Muscle layer of duodenum (tissue), 2 donors: ENCODE measurements around the gene CLEC2L.

Experiments used
- H3K27ac ChIP-seq: one replicate; pipeline ENCODE4 v1.7.0; 2013; ENCODE audit warnings: mild to moderate bottlenecking, low read length
- H3K27me3 ChIP-seq: one replicate; pipeline ENCODE4 v1.7.0; 2013; ENCODE audit warnings: low read depth, mild to moderate bottlenecking, control low read depth, low read length
- H3K36me3 ChIP-seq, 2 donors: one replicate each; pipeline ENCODE4 v1.7.0; 2013; ENCODE audit warnings: low read length in 2 of 2, control low read depth in 1 of 2, mild to moderate bottlenecking in 1 of 2; ENCODE audit not compliant: insufficient read depth in 2 of 2, control insufficient read depth in 1 of 2
- H3K4me1 ChIP-seq, 2 donors: one replicate each; pipeline ENCODE4 v1.7.0; 2013; ENCODE audit warnings: low read length in 2 of 2, mild to moderate bottlenecking in 2 of 2, control low read depth in 1 of 2, moderate library complexity in 1 of 2; ENCODE audit not compliant: insufficient read depth in 2 of 2, control insufficient read depth in 1 of 2
- H3K4me3 ChIP-seq, 2 donors: one replicate each; pipeline ENCODE4 v1.7.0; 2013; ENCODE audit warnings: low read length in 2 of 2, low read depth in 1 of 2, mild to moderate bottlenecking in 1 of 2
- H3K9me3 ChIP-seq, 2 donors: one replicate each; pipeline ENCODE4 v1.7.0; 2013; ENCODE audit warnings: low read length in 2 of 2, control low read depth in 1 of 2, mild to moderate bottlenecking in 1 of 2; ENCODE audit not compliant: control insufficient read depth in 1 of 2
- donor health status: healthy.

The CLEC2L gene

DNA sequence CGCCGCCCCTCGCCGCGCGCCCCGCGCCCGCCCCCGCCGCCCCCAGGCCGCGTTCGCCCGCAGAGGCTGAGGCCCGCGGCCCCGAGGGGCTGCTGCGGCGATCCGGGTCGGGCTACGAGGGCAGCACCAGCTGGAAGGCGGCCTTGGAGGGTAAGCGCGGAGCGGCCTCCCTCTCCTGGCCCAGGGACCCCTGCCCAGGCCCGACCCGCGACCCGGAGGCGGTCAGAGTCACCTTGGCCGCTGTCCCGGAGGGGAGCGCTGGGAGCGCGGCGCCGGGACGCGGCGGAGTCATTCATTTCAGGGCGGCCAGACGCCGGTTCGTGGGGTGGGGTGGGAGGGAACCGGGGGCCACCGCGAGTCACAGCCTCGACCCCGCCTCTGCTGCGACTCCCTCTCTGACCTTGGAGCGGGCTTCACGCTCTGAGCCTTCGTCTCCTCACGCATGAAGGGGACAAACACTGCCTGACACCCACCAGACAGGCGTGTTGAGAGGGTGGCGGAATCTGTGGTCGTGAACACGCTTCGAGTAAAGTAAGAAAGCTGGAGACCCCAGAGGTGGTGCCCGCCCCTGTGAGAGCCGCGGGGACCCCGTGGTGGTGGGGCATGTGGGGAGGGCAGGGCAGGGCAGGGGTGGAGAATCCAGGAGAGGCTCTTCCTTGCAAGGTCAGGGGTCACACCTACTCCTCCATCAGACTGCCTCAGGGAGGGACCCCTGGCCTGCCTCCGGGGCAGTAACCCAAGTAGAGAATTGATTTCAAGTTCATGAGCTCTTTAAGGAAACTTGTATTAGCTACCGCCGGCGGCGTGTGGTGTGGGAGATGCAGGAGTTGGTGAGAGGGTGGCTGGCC is 707 bp downstream of the CLEC2L start:
- Histone ChIP-seq H3K36me3 (no peaks in the 10 kb centered on the region), H3K4me3 (peak overlapping the region in 1 of 2 donors; percentile 40), H3K27me3 (peaks cover 12% of the 10 kb centered on the region), H3K9me3 (no peaks in the 10 kb centered on the region), H3K4me1 (peaks cover 0 to 7% of the 10 kb centered on the region in 2 donors), H3K27ac (no peak overlapping the region)

DNA sequence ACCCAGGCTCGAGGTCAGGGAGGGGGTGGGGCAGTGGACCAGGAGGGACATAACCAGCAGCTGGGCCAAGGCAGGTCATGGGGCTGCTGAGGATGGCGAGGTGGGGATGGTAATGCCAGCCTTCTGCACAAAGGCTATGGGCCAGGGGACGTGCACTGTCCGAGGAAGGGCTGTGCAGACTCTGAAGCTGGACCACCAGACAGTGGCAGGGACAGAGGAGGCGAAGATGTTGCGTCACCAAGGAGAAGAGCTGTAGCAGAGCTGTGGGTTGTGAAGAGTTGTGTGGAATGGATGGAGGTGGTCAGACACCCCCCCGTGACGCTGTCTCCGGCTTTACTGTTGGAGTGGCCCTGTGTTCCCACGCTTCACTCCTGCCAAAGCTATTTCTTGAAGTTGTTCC is 1.8 kb downstream of the CLEC2L start:
- H3K4me3 ChIP-seq, result no peak overlapping the region
- no peaks in the 10 kb centered on the region for H3K9me3 ChIP-seq
- no peaks in the 10 kb centered on the region for H3K36me3 ChIP-seq
- H3K4me1 ChIP-seq, result peaks cover 0 to 7% of the 10 kb centered on the region in 2 donors
- peaks cover 12% of the 10 kb centered on the region for H3K27me3 ChIP-seq
- H3K27ac ChIP-seq, result no peak overlapping the region

DNA sequence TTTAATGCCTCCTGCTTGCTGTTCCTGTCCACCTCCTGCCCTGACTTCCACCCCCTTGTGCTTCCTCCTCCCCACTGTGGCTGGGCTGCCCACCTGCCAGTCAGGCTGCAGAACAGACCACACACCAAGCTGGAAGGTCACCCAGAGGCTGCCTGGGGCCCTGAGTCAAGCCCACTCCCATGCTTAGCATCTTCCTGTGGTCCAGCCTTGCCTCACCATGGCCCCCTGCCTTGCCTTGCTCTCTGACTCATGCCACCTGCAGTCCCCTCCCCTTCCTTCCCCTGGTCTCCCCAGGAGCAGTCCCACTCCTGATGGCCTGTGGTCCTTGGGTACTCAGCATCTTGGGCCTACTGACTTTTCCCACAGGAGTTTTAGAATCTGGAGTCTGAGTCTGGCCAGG is 2.3 kb downstream of the CLEC2L start:
- Histone ChIP-seq H3K4me1 (peaks cover 0 to 7% of the 10 kb centered on the region in 2 donors), H3K36me3 (no peaks in the 10 kb centered on the region), H3K27ac (no peak overlapping the region), H3K4me3 (no peak overlapping the region), H3K9me3 (no peaks in the 10 kb centered on the region), H3K27me3 (peaks cover 12% of the 10 kb centered on the region)

DNA sequence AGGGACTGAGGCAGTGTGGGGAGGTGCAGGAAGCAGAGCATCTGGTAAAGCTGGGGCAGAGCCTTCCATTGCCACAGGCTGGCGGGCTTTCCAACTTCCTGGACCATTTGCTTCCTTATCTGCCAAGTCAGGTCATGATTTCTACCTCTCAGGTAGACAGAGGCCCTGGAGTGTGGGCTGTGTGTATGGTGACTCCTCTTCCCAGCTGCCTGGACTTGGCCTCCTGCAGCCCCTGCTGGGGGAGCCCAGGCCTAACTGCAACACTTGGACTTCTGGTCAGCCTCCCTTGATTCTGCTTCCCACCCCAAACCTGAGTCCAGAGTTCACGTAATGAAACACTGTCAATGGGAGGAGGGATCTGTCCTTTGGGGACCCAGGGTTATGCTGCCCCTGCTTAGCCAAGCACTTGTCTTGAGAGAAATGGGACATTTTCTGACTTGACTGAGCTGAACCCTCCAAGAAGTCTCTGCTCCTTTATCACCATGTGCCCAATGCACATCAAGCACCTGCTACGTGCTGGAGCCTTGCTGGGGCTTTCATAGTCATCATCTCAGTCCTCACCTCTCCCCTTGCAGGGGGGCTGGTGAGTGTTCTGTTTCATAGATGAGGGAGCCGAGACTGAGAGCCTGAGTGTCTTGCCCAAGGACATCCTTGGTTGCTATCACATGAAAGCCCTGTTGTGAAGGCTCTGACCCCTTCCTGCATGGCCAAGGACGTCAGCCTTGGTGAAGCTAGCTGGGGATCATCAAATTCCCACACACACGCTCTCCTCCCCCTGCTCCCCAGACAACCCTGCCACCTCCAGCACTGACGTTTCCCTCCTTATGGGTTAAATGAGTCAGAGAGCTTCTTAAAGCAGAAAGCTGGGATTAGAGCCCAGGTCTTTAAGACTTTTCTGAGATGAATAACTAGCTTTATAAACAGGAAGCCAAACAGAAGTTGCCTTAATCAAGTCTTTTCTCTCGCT is 3.4 kb downstream of the CLEC2L start:
- Histone ChIP-seq H3K4me3 (no peak overlapping the region), H3K27me3 (peaks cover 10% of the 10 kb centered on the region), H3K9me3 (no peaks in the 10 kb centered on the region), H3K27ac (no peak overlapping the region), H3K4me1 (peaks cover 0 to 7% of the 10 kb centered on the region in 2 donors), H3K36me3 (no peaks in the 10 kb centered on the region)

DNA sequence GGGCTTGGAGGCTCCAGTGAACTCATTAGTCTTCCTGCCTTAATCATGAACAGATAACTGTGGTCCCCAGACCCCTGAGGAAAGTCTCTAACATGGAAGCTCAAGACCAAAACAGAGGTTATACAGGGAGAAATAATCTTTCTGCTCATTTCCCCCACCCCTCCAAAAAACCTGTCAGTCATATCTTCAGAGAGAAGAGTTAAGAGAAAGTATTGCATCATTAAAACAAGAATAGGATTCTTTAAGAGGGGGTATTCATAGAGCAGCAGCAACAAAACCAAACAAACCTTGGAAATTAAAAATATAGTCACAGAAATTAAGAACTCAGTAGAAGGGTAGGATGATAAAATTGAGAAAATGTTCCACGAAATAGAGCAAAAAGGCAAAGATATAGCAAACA is 7.6 kb downstream of the CLEC2L start:
- H3K4me1 ChIP-seq, result no peaks in the 10 kb centered on the region

DNA sequence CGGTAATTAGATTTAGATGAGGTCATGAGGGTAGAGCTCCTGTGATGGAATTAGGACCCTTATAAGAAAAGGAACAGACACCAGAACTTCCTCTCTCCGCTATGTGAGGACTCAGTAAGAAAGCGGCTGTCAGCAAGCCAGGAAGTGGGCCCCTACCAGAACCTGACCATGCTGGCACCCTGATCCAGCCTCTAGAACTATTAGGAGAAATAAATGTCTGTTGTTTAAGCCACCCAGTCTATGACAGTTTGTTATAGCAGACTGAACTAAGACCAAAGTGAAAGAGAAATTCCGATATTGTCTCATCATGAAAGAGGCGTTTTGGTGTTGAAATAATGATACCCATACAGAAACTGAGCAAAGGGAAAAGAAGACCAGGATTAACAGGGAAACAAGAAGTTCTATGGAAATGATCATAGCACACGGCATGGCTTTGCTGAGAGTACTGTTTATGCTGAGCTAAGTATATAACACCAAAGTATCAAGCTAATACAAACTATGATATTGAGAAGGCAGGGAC is 9.2 kb downstream of the CLEC2L start:
- H3K9me3 ChIP-seq, result no peaks in the 10 kb centered on the region
- no peak overlapping the region for H3K27ac ChIP-seq
- no peaks in the 10 kb centered on the region for H3K36me3 ChIP-seq
- H3K4me3 ChIP-seq, result no peak overlapping the region
- H3K4me1 ChIP-seq, result no peaks in the 10 kb centered on the region
- H3K27me3 ChIP-seq, result no peaks in the 10 kb centered on the region

More for the DNA sequence above, 7.6 kb downstream of the CLEC2L start:
- Histone ChIP-seq H3K27ac (no peak overlapping the region), H3K27me3 (no peaks in the 10 kb centered on the region), H3K4me3 (no peak overlapping the region), H3K36me3 (no peaks in the 10 kb centered on the region), H3K9me3 (no peaks in the 10 kb centered on the region)

DNA sequence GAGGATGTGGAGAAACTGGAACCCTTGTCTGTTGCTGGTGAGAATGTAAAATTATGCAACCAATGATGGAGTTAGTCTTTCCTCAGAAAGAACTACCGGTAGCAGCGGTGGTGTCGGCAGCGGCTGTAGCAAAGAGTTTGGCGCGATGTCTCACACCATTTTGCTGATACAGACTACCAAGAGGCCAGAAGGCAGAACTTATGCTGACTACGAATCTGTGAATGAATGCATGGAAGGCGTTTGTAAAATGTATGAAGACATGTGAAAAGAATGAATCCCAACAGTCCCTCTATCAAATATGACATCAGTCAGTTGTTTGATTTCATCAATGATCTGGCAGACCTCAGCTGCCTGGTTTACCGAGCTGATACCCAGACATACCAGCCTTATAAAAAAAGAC is 10.6 kb downstream of the CLEC2L start:
- Histone ChIP-seq H3K27ac (no peak overlapping the region), H3K36me3 (no peaks in the 10 kb centered on the region), H3K27me3 (no peaks in the 10 kb centered on the region)

DNA sequence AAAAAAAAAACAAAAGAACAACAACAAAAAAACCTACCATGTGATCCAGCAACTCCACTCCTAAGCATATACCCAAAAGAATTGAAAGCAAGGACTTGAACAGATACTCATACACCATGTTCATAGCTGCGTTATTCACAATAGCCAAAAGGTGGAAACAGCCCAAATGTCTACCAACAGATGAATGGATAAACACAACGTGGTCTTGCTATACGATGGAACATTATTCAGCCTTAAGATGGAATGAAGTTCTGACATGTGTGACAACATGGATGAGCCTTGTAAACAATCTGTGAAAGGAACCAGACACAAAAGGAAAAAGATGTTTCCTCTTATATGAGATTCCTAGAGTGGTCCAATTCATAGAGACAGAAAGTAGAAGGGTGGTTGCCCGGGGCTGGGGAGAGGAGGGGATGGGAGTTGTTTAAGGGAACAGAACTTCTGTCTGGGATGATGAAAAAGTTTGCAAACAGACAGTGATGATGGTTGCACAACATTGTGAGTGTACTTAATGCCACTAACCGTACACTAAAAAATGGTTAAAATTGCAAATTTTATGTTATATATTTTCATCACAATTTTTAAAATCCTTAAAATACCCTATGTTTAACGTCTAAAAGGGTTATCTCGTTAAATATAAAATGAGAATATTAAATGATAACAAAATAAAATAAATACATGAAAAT is 11.6 kb downstream of the CLEC2L start:
- Histone ChIP-seq H3K9me3 (no peaks in the 10 kb centered on the region), H3K36me3 (no peaks in the 10 kb centered on the region), H3K27ac (no peak overlapping the region), H3K27me3 (no peaks in the 10 kb centered on the region), H3K4me1 (peaks cover 0 to 5% of the 10 kb centered on the region in 2 donors), H3K4me3 (no peak overlapping the region)

More for the DNA sequence above, 10.6 kb downstream of the CLEC2L start:
- Histone ChIP-seq H3K9me3 (no peaks in the 10 kb centered on the region), H3K4me3 (no peak overlapping the region), H3K4me1 (peaks cover 0 to 5% of the 10 kb centered on the region in 2 donors)

DNA sequence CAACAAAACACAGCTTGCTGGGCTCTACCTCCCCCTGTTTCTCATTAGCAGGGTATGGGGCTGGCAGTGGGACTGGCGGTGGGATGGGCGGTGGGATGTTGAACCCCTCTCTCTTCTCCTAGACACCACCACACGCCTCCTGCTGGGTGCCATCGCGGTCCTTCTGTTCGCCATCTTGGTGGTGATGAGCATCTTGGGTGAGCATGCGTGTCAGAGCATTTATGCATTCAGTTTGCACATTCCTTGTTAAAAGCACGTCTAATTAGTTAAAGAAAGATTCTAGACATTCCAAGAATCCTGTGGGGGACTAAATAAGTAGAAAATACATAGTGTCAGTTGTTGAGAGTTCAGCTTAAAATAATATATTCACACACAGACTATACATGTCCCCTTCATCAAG is 12.7 kb downstream of the CLEC2L start:
- Histone ChIP-seq H3K27me3 (no peaks in the 10 kb centered on the region), H3K9me3 (no peaks in the 10 kb centered on the region), H3K27ac (no peak overlapping the region), H3K4me1 (peaks cover 0 to 5% of the 10 kb centered on the region in 2 donors), H3K36me3 (no peaks in the 10 kb centered on the region), H3K4me3 (no peak overlapping the region)

DNA sequence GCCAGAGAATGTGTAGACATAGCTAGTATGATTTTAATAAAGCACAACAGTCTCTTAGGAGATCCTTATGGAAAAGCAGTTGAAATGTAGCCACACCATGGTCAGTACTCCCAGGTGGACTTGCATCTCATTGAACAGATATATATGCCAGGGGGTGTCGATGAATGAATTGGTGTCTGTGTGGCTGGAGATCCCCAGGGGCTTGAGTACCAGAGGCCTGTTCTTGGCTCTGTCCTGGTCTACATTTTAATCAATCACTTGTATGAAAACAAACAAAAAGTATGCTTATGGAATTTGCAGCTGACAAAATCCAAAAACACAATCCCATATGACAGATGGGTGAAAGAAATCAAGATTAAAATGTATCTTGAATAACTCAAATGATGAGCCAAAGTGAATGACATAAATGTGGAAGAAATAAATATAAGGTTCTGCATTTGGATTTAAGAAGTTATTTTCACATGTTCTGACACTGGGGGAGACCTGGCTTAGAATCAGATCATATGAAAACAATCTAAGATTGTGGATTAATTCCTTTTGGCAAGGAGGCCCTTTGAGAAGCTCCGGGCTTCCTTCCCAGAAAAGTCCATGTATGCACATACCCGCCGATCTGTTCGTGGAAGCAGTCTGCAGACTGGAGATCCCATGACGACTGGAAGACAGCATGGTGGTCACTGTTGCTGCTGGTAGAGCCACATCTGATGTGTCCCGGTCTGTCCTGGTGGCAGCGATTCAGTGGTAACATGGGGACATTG is 15.6 kb downstream of the CLEC2L start:
- no peak overlapping the region for H3K4me3 ChIP-seq
- no peaks in the 10 kb centered on the region for H3K36me3 ChIP-seq
- H3K9me3 ChIP-seq, result no peaks in the 10 kb centered on the region
- no peak overlapping the region for H3K27ac ChIP-seq
- H3K4me1 ChIP-seq, result peaks cover 0 to 5% of the 10 kb centered on the region in 2 donors
- H3K27me3 ChIP-seq, result no peaks in the 10 kb centered on the region
